Trophoblast cell (in vitro differentiated cells and primary cell): Measurements from ENCODE around the gene ATP2C2.

Experiments used
- DNase-seq, 2 donors: peaks; one replicate each; pipeline ENCODE4 v3.0.0-alpha.2; 2016
- H2AFZ ChIP-seq: 2 replicates; pipeline ENCODE4 v1.6.1; 2013; ENCODE audit warnings: low read length, moderate library complexity, mild to moderate bottlenecking; ENCODE audit not compliant: insufficient read depth, poor library complexity
- H2AK5ac ChIP-seq: 2 replicates; pipeline ENCODE4 v1.6.1; 2013; ENCODE audit warnings: mild to moderate bottlenecking, low read length
- H2BK120ac ChIP-seq: 2 replicates; pipeline ENCODE4 v1.6.1; 2013; ENCODE audit warnings: low read length, mild to moderate bottlenecking, moderate library complexity; ENCODE audit not compliant: insufficient read depth, poor library complexity
- H2BK12ac ChIP-seq: 2 replicates; pipeline ENCODE4 v1.6.1; 2013; ENCODE audit warnings: mild to moderate bottlenecking, low read length, moderate library complexity
- H2BK5ac ChIP-seq: 2 replicates; pipeline ENCODE4 v1.6.1; 2013; ENCODE audit warnings: low read length, low read depth, moderate library complexity, mild to moderate bottlenecking; ENCODE audit not compliant: poor library complexity
- H3K14ac ChIP-seq: 2 replicates; pipeline ENCODE4 v1.6.1; 2013; ENCODE audit warnings: mild to moderate bottlenecking, low read length
- H3K18ac ChIP-seq: 2 replicates; pipeline ENCODE4 v1.6.1; 2013; ENCODE audit warnings: mild to moderate bottlenecking, low read length
- H3K23ac ChIP-seq: 2 replicates; pipeline ENCODE4 v1.6.1; 2013; ENCODE audit warnings: low read length
- H3K27ac ChIP-seq: 2 replicates; pipeline ENCODE4 v1.5.1; 2013; ENCODE audit warnings: low read depth, mild to moderate bottlenecking, inconsistent platforms, low read length, moderate library complexity
- H3K27me3 ChIP-seq: 2 replicates; pipeline ENCODE4 v1.6.1; 2013; ENCODE audit warnings: inconsistent platforms, mild to moderate bottlenecking, low read length, moderate library complexity; ENCODE audit not compliant: insufficient read depth
- H3K36me3 ChIP-seq, 2 experiments: 1 replicate in 1 of 2; 2 replicates in 1 of 2; pipeline ENCODE4 v1.6.1; 2013; ENCODE audit warnings: low read length in 2 of 2, mild to moderate bottlenecking in 2 of 2, moderate library complexity in 1 of 2; ENCODE audit not compliant: insufficient read depth in 2 of 2, control insufficient read depth in 1 of 2
- H3K4ac ChIP-seq: 2 replicates; pipeline ENCODE4 v1.6.1; 2013; ENCODE audit warnings: low read depth, mild to moderate bottlenecking, low read length, moderate library complexity
- H3K4me1 ChIP-seq, 2 experiments: 1 replicate in 1 of 2; 2 replicates in 1 of 2; pipeline ENCODE4 v1.6.1; 2013; ENCODE audit warnings: low read length in 2 of 2, mild to moderate bottlenecking in 2 of 2, moderate library complexity in 1 of 2; ENCODE audit not compliant: insufficient read depth in 2 of 2, control insufficient read depth in 1 of 2
- H3K4me2 ChIP-seq: 2 replicates; pipeline ENCODE4 v1.6.1; 2013; ENCODE audit warnings: inconsistent platforms, mild to moderate bottlenecking, low read length, moderate library complexity
- H3K4me3 ChIP-seq: 2 replicates; pipeline ENCODE4 v1.5.1; 2013; ENCODE audit warnings: mild to moderate bottlenecking, low read depth, low read length, inconsistent platforms
- H3K79me1 ChIP-seq: one replicate; pipeline ENCODE4 v1.6.1; 2013; ENCODE audit warnings: low read length
- H3K79me2 ChIP-seq: 2 replicates; pipeline ENCODE4 v1.6.1; 2013; ENCODE audit warnings: low read length, mild to moderate bottlenecking; ENCODE audit not compliant: control insufficient read depth, insufficient read depth, poor library complexity
- H3K9ac ChIP-seq: 2 replicates; pipeline ENCODE4 v1.6.1; 2013; ENCODE audit warnings: mild to moderate bottlenecking, low read length
- H3K9me3 ChIP-seq: 2 replicates; pipeline ENCODE4 v1.6.1; 2013; ENCODE audit warnings: low read depth, mild to moderate bottlenecking, control low read depth, inconsistent platforms, low read length; ENCODE audit not compliant: insufficient read depth
- H4K12ac ChIP-seq: 2 replicates; pipeline ENCODE4 v1.6.1; 2013; ENCODE audit warnings: low read depth, mild to moderate bottlenecking, low read length, moderate library complexity
- H4K8ac ChIP-seq: 2 replicates; pipeline ENCODE4 v1.6.1; 2013; ENCODE audit warnings: low read depth, mild to moderate bottlenecking, low read length, moderate library complexity
- H4K91ac ChIP-seq: one replicate; pipeline ENCODE4 v1.6.1; 2013; ENCODE audit warnings: low read depth, mild to moderate bottlenecking, low read length, moderate library complexity
- WGBS: extraction: QIAGEN DNeasy Blood & Tissue Kit; methylation state at CpG from one replicate; pipeline ENCODE4 v1.1.7; 2013; ENCODE audit warnings: missing lambda C conversion rate; ENCODE audit not compliant: insufficient read length, insufficient coverage; ENCODE audit errors: extremely low coverage; 5-methylcytosine and 5-hydroxymethylcytosine counted together

The ATP2C2 gene

GRCh38 chr16:84444476-84444875 lies 76.1 kb downstream of the ATP2C2 start:
- no peak for DNase-seq
- H3K4me1 ChIP-seq = no peaks in the 10 kb centered on the region
- H3K4me2 ChIP-seq = no peak overlapping the region
- peaks cover 7% of the 10 kb centered on the region for H3K9me3 ChIP-seq
- no peak overlapping the region for H3K9ac ChIP-seq
- H3K4me3 ChIP-seq = no peak overlapping the region
- no peak overlapping the region for H3K18ac ChIP-seq
- H2BK12ac ChIP-seq = no peak overlapping the region
- no peak overlapping the region for H3K4ac ChIP-seq
- H4K12ac ChIP-seq = no peak overlapping the region
- no peak overlapping the region for H2BK5ac ChIP-seq
- no peak overlapping the region for H4K8ac ChIP-seq
- H3K79me1 ChIP-seq = no peaks in the 10 kb centered on the region
- no peak overlapping the region for H2AFZ ChIP-seq
- no peaks in the 10 kb centered on the region for H3K27me3 ChIP-seq
- no peaks in the 10 kb centered on the region for H3K79me2 ChIP-seq
- WGBS = no CpG with 5 or more reads among the region's 8 CpGs
- no peak overlapping the region for H3K14ac ChIP-seq
- no peak overlapping the region for H2BK120ac ChIP-seq
- no peak overlapping the region for H3K27ac ChIP-seq
- H3K36me3 ChIP-seq = peaks cover 0 to 3% of the 10 kb centered on the region in 2 experiments
- no peak overlapping the region for H4K91ac ChIP-seq
- H3K23ac ChIP-seq = no peak overlapping the region
- H2AK5ac ChIP-seq = no peak overlapping the region

- Histone ChIP-seq H3K36me3 (peaks cover 0 to 3% of the 10 kb centered on the region in 2 experiments), H3K18ac (no peak overlapping the region), H3K23ac (no peak overlapping the region), H3K79me1 (no peaks in the 10 kb centered on the region), H4K91ac (no peak overlapping the region), H2AK5ac (no peak overlapping the region), H2BK5ac (no peak overlapping the region), H3K14ac (no peak overlapping the region), H3K27ac (no peak overlapping the region), H3K27me3 (no peaks in the 10 kb centered on the region), H3K4me1 (no peaks in the 10 kb centered on the region), H3K9me3 (peaks cover 9% of the 10 kb centered on the region), H3K4me2 (no peak overlapping the region), H2AFZ (no peak overlapping the region), H3K4ac (no peak overlapping the region), H4K8ac (no peak overlapping the region), H2BK12ac (no peak overlapping the region), H3K9ac (no peak overlapping the region), H2BK120ac (no peak overlapping the region), H3K4me3 (no peak overlapping the region), H3K79me2 (no peaks in the 10 kb centered on the region), H4K12ac (no peak overlapping the region)
- DNase-seq = no peak
- no CpG with 5 or more reads among the region's 4 CpGs for WGBS
Observed at GRCh38 chr16:84446084-84446483, 77.7 kb downstream of the ATP2C2 start.

GRCh38 chr16:84446596-84447392 lies 78.5 kb downstream of the ATP2C2 start:
- H3K4me1 ChIP-seq = no peaks in the 10 kb centered on the region
- peaks cover 9% of the 10 kb centered on the region for H3K9me3 ChIP-seq
- H2BK12ac ChIP-seq = no peak overlapping the region
- H3K9ac ChIP-seq = no peak overlapping the region
- H3K27me3 ChIP-seq = no peaks in the 10 kb centered on the region
- no peak overlapping the region for H4K8ac ChIP-seq
- no peaks in the 10 kb centered on the region for H3K79me1 ChIP-seq
- no peak overlapping the region for H2BK5ac ChIP-seq
- H2AK5ac ChIP-seq = no peak overlapping the region
- H3K23ac ChIP-seq = no peak overlapping the region
- H3K18ac ChIP-seq = no peak overlapping the region
- H3K4me3 ChIP-seq = no peak overlapping the region
- peaks cover 0 to 3% of the 10 kb centered on the region in 2 experiments for H3K36me3 ChIP-seq
- H2BK120ac ChIP-seq = no peak overlapping the region
- no peak overlapping the region for H3K4ac ChIP-seq
- H4K12ac ChIP-seq = no peak overlapping the region
- H3K14ac ChIP-seq = no peak overlapping the region
- no peak overlapping the region for H2AFZ ChIP-seq
- H3K4me2 ChIP-seq = no peak overlapping the region
- no peak overlapping the region for H3K27ac ChIP-seq
- WGBS = no CpG with 5 or more reads among the region's 14 CpGs
- H3K79me2 ChIP-seq = no peaks in the 10 kb centered on the region
- no peak overlapping the region for H4K91ac ChIP-seq
- no peak for DNase-seq

- Histone ChIP-seq H2BK120ac (no peak overlapping the region), H3K23ac (no peak overlapping the region), H3K9me3 (peaks cover 7% of the 10 kb centered on the region), H4K12ac (no peak overlapping the region), H3K36me3 (peaks cover 3 to 5% of the 10 kb centered on the region in 2 experiments), H3K9ac (no peak overlapping the region), H3K14ac (no peak overlapping the region), H2BK5ac (no peak overlapping the region), H2BK12ac (no peak overlapping the region), H3K4me1 (no peaks in the 10 kb centered on the region), H3K79me1 (no peaks in the 10 kb centered on the region), H3K18ac (no peak overlapping the region), H3K79me2 (no peaks in the 10 kb centered on the region), H2AFZ (no peak overlapping the region), H4K8ac (no peak overlapping the region), H4K91ac (no peak overlapping the region), H3K4me3 (no peak overlapping the region), H2AK5ac (no peak overlapping the region), H3K27ac (no peak overlapping the region), H3K4me2 (no peak overlapping the region), H3K27me3 (no peaks in the 10 kb centered on the region), H3K4ac (no peak overlapping the region)
- DNase-seq = no peak
- WGBS = no CpG with 5 or more reads among the region's 10 CpGs
Observed at GRCh38 chr16:84448444-84448843, 80.1 kb downstream of the ATP2C2 start.
